Activated T-cell treated with anti-CD3 and anti-CD28 coated beads for 1 hour (primary cell): ENCODE measurements around the gene LPP.

Source experiments
- DNase-seq: peaks from one replicate; pipeline ENCODE4 v3.0.0-alpha.2; 2020; ENCODE audit warnings: low read depth

LPP gene

DNA sequence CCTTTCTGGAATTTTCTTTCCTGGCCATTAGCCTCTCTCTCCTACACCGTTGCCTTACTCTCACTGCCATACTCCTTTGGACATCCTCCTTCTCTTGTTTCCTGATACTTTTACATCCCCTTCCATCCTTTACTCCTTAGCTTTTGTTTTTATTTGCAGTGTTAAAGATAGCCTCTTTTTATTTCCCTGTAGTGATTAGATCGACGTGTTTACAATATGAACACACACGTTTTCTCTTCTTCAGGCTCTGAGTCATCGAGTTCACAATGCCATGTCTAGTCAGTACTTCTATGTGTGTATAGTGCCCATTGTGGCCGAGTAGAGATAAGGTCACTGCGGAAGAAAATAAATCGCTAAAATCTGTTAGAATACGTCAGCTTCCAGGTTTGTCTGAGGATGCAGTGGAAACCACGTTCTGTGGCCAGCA lies 208.5 kb downstream of the LPP start:
- DNase-seq, result no peak

DNA sequence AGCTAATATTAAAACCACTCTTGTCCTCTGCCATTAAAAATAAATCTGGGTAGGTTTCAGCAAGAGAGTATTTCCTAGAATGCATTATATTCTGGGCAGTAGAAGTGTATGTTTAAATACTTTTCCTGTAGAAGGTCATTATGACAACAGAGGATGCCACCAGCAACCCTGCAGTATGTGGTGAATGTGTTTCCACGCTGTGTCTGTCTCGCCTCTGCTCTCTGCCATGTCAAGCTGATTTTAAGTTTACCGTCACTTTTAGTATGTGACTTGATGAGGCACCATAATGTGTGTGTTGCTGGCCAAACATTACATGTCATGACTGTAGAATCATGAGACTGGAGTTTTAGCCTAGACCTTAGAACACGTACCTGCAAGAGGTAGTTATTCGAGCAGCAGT lies 211.2 kb downstream of the LPP start:
- DNase-seq, result no peak

DNA sequence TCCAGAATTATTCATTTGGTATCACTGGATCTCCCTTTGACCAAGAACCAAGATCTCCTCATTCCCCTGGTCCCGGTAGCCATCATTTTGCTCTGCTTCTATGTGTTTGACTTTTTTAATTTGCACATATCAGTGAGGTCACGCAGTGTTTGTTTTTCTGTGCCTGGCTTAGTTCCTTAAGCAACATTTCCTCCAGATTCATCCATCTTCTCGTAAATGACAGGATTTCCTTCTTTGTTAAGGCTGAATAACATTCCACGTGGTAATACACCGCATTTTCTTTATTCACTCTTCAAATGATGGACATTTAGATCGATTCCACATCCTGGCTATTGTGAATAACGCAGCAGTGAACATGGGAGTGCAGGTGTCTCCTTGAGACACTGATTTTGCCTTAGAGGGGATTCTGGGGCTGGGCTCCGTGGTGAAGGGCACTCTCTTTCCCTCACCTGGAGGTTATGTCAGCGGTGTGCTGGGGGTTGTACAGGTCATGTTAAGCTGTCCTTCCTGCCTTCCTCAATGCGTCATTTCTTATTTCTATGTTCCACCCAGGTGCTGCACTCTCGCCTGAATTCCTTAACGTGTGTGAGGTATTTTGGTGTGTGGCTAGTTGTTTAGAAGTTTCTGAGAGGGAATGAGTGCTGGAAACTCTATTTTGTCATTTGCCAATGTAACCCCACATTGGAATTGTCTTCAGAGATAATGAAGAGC lies 212.2 kb downstream of the LPP start:
- DNase-seq, result no peak

DNA sequence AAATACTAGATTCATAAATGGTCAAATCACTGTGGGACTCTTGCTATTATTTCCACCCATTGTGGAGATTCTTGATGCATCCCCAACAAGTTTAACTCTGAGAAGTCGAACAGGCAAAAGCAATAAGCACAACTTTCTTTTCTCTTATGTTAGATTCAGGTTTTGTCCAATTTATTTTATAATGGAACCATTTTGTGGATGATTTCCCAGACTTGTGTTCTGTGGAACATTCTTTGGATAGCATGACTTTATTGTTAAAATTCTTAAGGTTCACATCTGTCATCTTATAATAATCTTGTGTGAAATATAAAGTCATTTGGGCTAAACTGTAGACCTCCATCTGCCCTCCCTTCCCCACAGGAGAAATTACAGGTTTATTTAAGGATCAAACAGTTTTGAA lies 213.7 kb downstream of the LPP start:
- DNase-seq, result no peak

DNA sequence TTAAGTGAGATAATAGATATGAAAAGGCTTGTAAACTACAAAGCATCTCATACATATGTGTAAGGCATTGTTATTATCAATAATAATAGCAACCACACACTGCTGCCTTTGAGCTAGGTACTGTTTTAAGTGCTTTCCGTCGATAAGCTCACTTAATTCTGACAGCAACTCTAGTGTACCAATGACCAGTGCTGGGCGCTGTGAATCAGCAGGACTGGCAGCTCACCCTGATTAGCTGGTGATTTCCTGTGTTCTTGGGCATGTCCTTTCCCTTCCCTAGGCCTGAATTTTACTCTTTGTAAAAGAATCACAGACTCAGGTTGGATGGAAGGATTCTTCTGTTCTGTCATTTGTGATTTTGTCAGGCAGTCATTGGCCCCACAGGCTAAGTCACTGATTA lies 215.6 kb downstream of the LPP start:
- no peak for DNase-seq

DNA sequence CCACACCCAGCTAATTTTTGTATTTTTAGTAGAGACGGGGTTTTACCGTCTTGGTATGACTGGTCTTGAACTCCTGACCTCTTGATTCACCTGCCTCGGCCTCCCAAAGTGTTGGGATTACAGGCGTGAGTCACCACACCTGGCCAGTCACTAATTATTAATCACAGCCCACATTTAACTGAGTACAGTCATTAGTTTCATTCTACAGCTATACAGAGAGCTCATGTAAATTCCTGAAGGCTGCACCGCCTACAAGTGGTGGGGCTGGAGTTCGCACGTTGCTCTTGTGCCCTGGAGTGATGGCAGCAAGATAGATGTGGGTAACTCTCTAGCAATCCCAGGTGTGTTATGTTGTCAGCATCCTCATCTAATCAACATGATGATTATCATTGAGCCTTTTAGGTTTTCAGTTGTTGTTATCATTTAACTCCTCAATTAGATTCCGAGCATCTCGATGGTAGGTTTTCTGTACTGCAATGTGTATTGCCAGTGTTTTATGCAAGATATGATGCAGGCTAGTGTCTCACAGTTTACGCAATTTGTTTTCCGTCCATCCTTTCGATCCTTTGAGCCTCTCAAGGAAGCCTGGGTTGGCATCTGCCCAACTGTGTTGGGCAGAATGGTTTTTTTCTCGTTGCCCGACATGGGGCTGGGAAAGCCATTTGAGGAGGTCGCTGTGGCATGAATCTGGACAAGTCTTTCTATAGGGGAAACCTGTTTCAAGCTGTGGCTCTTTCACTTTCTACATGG lies 216.3 kb downstream of the LPP start:
- DNase-seq, result no peak

DNA sequence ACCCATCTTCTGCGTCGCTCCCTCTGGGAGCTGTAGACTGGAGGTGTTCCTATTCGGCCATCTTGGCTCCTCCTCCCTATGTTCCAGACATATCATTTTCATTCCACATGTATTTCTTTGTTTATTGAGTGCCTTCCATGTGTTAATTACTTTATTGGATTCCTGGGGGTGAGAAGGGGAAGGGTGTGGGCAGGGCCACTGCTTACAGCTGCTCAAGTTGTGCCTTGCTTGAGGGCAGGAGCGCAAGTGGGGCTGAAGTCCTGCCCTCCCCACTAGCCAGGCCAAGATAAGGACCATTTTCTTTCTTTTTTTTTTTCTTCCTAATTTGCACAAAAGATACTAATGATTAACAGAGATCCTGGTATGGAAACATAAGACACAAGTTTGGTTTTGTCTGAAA lies 224.8 kb downstream of the LPP start:
- no peak for DNase-seq

DNA sequence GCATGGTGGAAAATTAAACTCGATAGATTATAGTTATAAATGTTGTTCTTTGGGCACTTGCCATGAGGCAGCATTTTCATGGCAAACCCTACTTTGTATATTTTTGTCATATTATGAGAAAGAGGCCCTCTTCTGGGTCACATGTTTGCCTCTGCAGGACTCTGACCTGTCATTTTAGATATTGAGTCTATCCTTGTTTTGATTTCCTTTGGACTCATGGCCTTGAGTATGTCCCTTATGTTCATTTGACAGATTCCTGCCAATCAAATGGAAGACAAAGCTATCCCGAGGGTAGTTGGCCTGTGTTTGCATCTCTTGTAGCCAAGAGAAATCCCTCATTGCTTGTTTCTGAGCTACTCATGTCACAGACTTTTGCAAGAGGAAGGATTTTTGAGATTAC lies 226.3 kb downstream of the LPP start:
- DNase-seq, result no peak

DNA sequence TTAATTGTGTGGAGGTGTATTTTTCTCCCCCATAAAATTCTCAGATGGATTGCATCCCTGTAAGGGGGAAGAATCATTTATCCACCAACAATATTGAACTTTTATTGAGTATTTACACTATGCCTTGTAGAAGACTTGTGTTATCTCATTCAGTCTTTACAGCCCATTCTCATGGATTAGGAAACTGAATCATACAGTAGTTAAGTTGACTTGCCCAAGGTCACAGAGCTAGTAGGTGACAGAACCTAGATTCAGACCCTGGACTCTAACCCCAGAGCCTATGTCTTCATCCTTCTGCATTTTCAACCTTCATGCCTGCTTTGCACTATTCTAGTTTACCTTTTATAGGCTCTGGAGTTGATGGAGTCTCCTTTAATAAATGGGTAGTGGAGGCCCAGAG lies 226.8 kb downstream of the LPP start:
- DNase-seq, result no peak

DNA sequence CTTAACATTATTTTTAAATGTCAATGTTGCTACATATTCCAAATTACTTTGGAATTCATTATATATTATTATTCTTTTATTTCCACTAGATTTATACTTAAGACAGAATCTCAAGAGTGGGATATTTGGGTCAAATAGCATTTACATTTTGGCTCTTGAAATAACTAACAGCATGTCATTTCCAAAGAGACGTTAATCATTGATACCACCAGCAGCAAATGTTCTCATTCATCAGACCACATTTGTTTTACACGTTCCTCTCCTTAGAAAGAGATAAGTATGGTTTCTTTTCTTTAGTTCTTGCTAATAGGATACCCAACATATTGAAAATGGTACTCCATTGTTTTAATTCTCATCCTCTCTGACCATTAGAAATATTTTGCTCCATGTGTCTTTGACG lies 229.8 kb downstream of the LPP start:
- no peak for DNase-seq

DNA sequence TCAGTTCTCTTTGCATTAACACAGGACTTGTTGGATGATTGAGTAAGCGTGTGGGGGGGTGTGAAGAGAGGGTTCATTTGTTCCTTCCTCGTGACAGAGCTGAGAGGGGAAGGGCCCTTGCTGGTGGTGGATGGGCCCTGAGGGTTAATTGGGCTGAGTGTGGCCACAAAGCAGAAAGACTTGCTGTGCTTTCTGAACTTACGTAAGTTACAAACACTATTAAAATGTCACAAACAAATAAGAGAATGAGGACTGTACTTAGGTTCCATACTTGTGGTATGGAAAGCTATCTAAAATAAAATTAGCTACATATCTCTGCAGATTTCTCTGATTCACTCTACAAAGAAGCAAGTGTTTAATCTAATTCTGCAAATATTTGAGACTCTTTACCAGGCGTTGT lies 231.3 kb downstream of the LPP start:
- no peak for DNase-seq

DNA sequence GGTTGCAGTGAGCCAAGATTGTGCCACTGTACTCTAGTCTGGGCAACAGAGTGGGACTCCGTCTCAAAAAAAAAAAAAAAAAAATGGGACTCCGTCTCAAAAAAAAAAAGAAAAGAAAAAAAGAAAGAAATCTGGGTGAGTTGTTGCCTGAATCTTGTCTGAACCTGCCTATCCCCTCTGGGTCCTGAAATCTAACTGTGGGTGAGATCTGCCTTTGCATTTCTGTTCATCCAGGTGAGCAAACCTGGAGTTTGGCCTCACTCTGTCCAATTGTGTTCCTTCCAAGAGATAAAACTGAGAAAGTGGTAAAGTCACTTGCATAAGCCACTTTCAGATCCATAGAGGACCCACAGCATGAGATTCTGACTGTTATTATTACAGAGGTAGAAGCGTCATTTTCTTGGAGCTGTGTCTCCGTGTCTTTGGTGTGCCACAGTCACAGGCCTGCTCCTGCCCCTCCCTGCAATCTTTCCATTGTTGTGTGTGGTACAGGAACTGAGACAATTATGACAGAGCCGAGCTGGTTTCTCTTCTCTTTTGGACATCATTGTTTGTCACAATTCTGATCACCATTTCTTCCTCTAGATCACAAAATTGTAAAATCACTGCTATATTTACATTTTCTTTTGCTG lies 235.9 kb downstream of the LPP start:
- DNase-seq, result no peak

DNA sequence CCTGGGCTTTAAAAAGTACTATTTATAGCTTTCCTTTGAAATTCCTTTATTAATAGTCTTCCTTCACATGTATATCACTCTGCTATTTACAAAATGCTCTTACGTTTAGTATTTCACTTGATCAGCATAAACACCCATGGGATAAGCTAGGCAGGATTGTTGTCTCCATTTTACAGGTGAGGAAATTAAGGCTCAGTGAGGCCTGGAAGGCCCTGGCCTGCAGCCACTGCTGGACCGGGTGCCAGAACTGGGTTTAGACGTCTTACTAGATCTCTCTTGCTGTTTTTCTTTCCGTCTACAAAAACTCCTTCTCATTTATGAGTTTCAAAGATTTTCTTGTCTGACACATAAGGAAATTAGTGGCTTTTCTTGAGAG lies 236.4 kb downstream of the LPP start:
- DNase-seq, result no peak

DNA sequence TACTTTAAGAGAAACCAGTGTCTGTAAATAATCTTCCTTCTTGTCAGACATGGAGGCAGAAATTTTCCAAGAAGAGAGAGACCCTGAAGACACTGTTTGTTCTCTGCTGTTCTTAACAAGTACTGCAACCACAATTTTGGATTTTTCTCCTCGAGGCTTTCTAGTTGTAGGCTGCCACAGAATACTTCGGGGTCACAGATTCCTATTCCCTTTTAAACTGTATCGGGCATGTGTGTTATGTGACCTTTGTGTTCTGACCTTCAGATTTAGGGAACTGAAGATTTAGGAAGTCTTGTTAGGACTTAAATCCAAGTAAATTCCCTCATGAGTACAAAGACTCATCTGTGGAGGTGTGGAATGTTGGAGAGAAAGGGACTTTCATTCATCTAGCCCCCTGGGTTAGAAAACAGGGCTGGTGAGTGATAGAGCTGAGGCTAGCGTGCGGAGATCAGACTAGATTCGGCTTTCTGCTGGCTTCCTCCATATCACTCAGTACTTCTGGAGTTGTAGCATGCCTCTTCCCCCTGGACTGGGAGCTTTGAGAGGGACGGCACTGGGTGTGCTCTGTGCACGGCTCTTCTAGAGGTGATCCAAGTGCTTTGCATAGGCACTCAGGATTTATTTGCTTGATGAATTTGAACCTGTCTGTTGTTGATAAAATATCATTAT lies 237.0 kb downstream of the LPP start:
- no peak for DNase-seq

DNA sequence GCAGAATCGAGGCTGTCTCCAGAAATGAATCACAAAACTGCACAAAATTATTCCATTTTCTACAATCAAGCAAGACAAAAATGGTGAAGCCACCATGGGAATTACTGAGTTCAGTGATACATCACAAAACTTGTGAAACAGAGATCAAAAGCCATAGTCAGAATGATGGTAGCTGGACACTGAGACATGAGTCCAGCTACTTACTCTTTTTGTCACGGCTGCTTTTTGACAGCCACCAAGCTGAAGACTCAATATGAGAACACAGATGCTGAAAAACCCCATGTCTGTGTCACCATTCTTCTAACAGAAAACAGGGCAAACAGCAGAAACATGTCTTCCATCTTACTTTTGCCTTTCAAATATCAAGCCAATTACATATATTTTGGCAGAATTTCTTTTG lies 237.6 kb downstream of the LPP start:
- no peak for DNase-seq

DNA sequence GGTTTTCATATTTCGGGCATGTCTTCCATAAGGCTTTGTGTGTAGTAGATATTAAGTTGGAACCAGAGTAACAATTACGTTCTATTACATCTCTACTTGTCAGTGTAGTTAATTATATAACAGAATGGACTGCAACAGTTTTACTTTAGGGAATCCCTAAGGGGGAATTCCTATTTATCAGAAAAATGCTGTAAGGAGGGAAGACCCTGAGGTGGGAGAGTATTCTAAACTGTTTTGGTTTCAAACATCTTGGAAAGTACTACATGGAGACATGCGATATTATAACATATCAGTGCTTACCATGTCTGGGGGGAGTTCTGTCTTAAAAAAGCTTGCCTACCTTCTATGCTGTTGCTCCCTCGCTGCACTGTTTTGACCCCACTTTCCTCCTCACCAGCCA lies 238.1 kb downstream of the LPP start:
- DNase-seq, result no peak

DNA sequence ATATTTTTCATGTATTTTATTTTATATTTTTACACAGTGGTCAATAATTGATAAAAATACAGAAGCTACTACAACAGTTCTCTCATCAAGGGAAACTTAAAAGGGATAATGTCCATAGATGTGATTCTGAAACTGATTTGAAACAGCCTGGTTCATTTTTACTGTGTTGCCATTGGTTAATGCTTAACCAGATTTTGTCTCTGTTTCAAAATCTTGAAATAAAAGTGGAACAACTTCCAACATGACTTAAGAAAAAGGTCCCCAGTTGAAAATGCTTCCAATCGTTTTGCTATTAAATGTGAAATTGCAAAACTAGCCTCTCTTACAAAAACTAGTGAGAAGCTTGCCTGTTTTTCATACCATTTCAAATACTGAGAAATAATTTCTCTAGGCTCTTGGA lies 240.7 kb downstream of the LPP start:
- no peak for DNase-seq

DNA sequence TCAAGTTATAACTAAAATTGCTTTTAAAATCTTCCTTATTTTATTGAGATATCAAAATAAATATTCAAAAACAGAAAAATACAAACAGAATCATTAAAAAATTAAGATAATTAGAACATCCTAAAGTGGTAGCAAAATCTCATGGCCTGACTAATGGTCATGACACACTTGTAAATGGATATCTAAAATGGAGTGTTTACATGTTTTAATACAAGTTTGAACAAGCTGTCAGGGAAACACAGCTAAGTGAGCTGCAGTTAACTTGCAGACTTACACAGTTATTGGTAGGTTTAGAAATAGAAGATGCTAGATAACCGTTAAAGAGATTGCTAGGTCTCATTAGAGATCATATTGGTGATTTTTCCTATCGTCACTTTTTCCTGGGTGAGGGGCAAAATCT lies 242.3 kb downstream of the LPP start:
- DNase-seq, result no peak

DNA sequence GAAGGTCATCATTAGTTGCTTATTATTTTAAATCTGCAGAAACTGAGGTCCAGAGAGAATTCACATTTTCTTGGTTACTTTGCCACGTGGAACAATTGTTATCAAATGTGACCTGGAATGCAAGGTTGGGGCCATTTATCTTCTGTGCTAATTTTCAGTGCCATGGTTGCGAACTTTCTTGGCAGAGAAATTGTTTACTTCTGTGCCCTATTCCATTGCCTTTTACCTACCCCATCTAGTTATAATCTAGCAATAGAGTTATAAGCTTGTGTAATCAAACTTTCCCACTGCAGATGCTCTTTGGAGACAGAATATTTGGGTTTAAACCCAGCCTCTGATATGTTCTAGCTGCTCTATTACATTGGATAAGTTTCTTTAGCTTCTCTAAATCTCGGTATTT lies 242.9 kb downstream of the LPP start:
- DNase-seq, result no peak

DNA sequence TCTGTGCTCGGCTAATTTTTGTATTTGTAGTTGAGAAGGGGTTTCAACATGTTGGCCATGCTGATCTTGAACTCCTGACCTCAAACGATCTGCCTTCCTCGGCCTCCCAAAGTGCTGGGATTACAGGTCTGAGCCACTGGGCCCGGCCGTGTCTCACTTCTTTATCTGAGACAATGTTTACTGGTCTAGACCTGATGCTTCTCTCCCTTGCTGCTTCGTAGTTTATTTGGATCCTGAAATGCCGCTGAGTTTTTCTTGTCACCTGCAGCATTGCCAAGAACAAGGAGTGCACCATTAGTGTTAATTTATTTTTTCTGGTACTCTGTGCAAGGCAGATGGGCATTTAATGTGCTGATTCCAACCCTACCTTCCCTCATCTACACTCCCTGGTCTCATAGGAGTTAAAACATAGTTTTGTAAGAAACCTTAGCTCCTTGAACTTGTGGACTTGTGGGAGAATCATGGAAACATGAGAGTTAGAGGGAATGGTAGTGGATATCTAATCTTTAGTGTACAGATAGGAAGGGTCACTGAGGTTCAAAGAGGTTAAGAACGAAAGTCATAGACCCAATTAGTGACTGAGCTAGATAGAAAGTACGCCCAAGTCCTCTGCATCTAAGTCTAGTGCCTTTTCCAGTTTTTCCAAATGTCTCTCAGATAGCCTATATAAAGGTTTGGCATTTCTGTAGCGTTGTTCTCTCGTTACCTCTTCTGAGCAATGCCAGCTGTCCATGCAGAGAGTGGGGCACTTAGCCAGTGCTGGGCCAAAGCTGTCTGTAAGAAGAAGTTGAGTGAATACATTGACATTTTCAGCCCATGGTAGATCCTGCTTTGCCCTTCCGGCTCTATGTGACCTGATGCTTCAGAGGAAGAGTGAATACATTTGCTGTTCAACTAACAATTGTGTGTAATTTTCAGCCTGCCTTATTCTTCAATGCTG lies 244.1 kb downstream of the LPP start:
- no peak for DNase-seq

DNA sequence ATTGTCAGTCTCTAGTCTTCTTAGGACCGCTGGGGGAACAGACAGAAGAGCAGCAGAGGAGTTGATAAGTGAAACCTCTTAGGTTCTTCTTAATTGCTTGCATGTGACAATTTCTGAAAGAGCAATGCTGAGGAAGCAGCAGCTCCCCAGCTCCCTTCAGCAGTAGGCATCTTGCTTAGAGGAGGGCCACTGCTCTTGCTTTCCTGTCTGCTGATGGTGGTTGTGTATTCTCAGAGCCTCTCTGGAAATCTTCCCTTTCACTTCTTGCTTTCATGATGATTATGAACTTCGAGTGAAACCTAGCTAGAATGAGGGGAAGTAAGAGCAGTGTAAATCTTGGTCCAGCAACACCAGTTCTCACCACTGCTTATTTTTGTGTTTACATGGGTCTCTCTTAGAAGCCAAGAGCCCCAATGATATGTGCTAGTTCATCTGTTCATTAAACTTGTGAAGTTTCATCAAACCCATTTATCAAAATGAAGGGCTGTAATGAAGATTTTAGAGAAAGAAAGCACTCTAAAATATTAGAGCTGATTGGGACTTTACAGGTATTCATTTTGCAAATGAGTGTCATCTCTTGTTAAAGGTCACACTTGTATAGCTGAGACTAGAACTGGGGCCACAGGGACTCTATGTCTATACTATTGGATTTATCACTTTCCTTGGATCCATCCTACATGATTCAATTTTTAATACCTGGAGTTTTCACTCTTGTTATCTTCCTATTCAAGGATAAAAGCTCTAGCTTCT lies 246.7 kb downstream of the LPP start:
- DNase-seq, result no peak
